A673 (cell line): Measurements from ENCODE around the gene PPP1R18. TPM values are rescaled to one million over a fixed set of nuclear protein-coding genes. Genes with fewer than 3 reads are reported as not detected.

Experiments
- BruUV-seq: library from RNA; stranded (reverse); fragments of 400-500 nt; replicated peaks from 2 replicates; lab custom pipeline; 2021; lab: Mats Ljungman, UMichigan
- CTCF ChIA-PET: fragments of 300-600 bp; sonication (Branson Sonifier 250); formaldehyde crosslinking; loops from one replicate; lab custom pipeline; 2022; ENCODE audit warnings: antibody characterized with exemption; lab: Charles Lee
- POLR2A ChIA-PET: fragments of 300-600 bp; sonication (Branson Sonifier 250); formaldehyde crosslinking; loops from one replicate; lab custom pipeline; 2022; ENCODE audit warnings: antibody characterized with exemption; ENCODE audit not compliant: low non-redundant PET; lab: Charles Lee
- DNase-seq: peaks from one replicate; pipeline ENCODE4 v3.0.0-alpha.2; 2015; ENCODE audit warnings: low spot score
- H3K27ac ChIP-seq: fragments of 200-600 bp; sonication (generic); 2 replicates; pipeline ENCODE4 v1.5.1; 2016; ENCODE audit warnings: mixed run types, low read depth, mild to moderate bottlenecking, mixed read lengths, antibody characterized with exemption, low read length; ENCODE audit not compliant: poor library complexity, severe bottlenecking
- H3K27me3 ChIP-seq: fragments of 200-600 bp; sonication (generic); replicated peaks from 2 replicates; pipeline ENCODE4 v1.6.1; 2017; ENCODE audit warnings: mixed run types, low read depth, mild to moderate bottlenecking, mixed read lengths, antibody characterized with exemption, low read length; ENCODE audit not compliant: insufficient read depth, poor library complexity
- H3K36me3 ChIP-seq: fragments of 200-600 bp; sonication (generic); 2 replicates; pipeline ENCODE4 v1.6.1; 2016; ENCODE audit warnings: mixed run types, mild to moderate bottlenecking, mixed read lengths, antibody characterized with exemption, low read length; ENCODE audit not compliant: insufficient read depth, poor library complexity, severe bottlenecking
- H3K4me1 ChIP-seq: fragments of 200-600 bp; sonication (generic); 2 replicates; pipeline ENCODE4 v1.6.1; 2017; ENCODE audit warnings: mixed run types, mild to moderate bottlenecking, mixed read lengths, antibody characterized with exemption, low read length; ENCODE audit not compliant: insufficient read depth, poor library complexity, severe bottlenecking
- H3K4me3 ChIP-seq: fragments of 200-600 bp; sonication (generic); 2 replicates; pipeline ENCODE4 v1.5.1; 2016; ENCODE audit warnings: low read depth, mixed run types, mild to moderate bottlenecking, mixed read lengths, low read length; ENCODE audit not compliant: poor library complexity, severe bottlenecking
- H3K9me3 ChIP-seq: fragments of 200-600 bp; sonication (generic); 2 replicates; pipeline ENCODE4 v1.6.1; 2016; ENCODE audit warnings: mixed run types, low read depth, mild to moderate bottlenecking, mixed read lengths, antibody characterized with exemption, low read length; ENCODE audit not compliant: poor library complexity, severe bottlenecking
- CTCF ChIP-seq: fragments of 300-800, 200-600 bp; sonication (generic); conservative IDR thresholded peaks from 2 replicates; pipeline ENCODE4 v1.5.1; 2017; ENCODE audit warnings: low read depth, mild to moderate bottlenecking, antibody characterized with exemption, low read length, moderate library complexity, mixed read lengths
- EZH2 ChIP-seq: fragments of 200-600 bp; sonication (generic); IDR thresholded peaks from 2 replicates; pipeline ENCODE4 v1.6.1; 2017; ENCODE audit warnings: borderline replicate concordance, low read depth, mild to moderate bottlenecking, mixed read lengths, antibody characterized with exemption, low read length; ENCODE audit not compliant: poor library complexity, severe bottlenecking
- intact Hi-C: fragments of 100-400 bp; cut with micrococcal nuclease; formaldehyde crosslinking; loops from one replicate; pipeline ENCODE4 v1.10.0; 2022; ENCODE audit not compliant: unreplicated experiment
- total RNA-seq: library from RNA; stranded (reverse); gene quantifications from 2 replicates; pipeline ENCODE4 v1.2.3, GENCODE V29; 2021

Gene PPP1R18
- total RNA-seq, 1 experiment from 2014 or later, result 50.3 TPM

- DNase-seq, result no peak
- H3K36me3 ChIP-seq, result peaks cover 67% of the 10 kb centered on the region
- CTCF ChIA-PET, result no interaction called here
Measured at GRCh38 chr6:30657454-30657853, 29.0 kb downstream of the PPP1R18 start.

GRCh38 chr6:30656513-30656912 is 29.9 kb downstream of the PPP1R18 start:
- Histone ChIP-seq H3K9me3 (no peaks in the 10 kb centered on the region), H3K27ac (no peak overlapping the region), H3K4me1 (no peaks in the 10 kb centered on the region), H3K4me3 (no peak overlapping the region), H3K27me3 (no peaks in the 10 kb centered on the region), H3K36me3 (peaks cover 68% of the 10 kb centered on the region)
- ChIA-PET POLR2A (no interaction called here), CTCF (no interaction called here)
- no peak for TF ChIP-seq EZH2
- DNase-seq, result no peak
- intact Hi-C loops, result no loop called here
- TSS peak; percentile 8 for BruUV-seq

More at GRCh38 chr6:30657454-30657853, 29.0 kb downstream of the PPP1R18 start:
- Histone ChIP-seq H3K27me3 (no peaks in the 10 kb centered on the region), H3K4me1 (no peaks in the 10 kb centered on the region), H3K9me3 (no peaks in the 10 kb centered on the region), H3K27ac (no peak overlapping the region), H3K4me3 (no peak overlapping the region)
- BruUV-seq, result no TSS peak
- intact Hi-C loops, result no loop called here
- POLR2A ChIA-PET, result no interaction called here
- TF ChIP-seq CTCF, result no peak
- TF ChIP-seq EZH2, result no peak

GRCh38 chr6:30655743-30656094 is 30.7 kb downstream of the PPP1R18 start:
- DNase-seq, result no peak
- CTCF ChIA-PET, result no interaction called here

More at GRCh38 chr6:30655743-30656094, 30.7 kb downstream of the PPP1R18 start:
- intact Hi-C loops, result no loop called here
- no peaks in the 10 kb centered on the region for H3K9me3 ChIP-seq
- POLR2A ChIA-PET, result no interaction called here
- H3K27ac ChIP-seq, result no peak overlapping the region
- H3K27me3 ChIP-seq, result no peaks in the 10 kb centered on the region
- H3K4me1 ChIP-seq, result no peaks in the 10 kb centered on the region
- peaks cover 74% of the 10 kb centered on the region for H3K36me3 ChIP-seq
- no peak overlapping the region for H3K4me3 ChIP-seq
- TF ChIP-seq CTCF, result no peak
- TF ChIP-seq EZH2, result no peak
- BruUV-seq, result no TSS peak
